GM12891 (cell line): ENCODE results near the gene CSNK2A3.

Experiments used
- POLR2A ChIP-seq: IDR thresholded peaks from 2 replicates; pipeline ENCODE4 v1.6.1; 2011; ENCODE audit warnings: low read depth, low read length, control low read depth
- POLR2AphosphoS5 ChIP-seq: IDR thresholded peaks from 2 replicates; pipeline ENCODE4 v1.6.1; 2011; ENCODE audit warnings: low read depth, low read length, control low read depth
- POU2F2 ChIP-seq: IDR thresholded peaks from 2 replicates; pipeline ENCODE4 v1.6.1; 2011; ENCODE audit warnings: low read depth, mild to moderate bottlenecking, control low read depth, low read length, moderate library complexity
- SPI1 ChIP-seq: IDR thresholded peaks from 2 replicates; pipeline ENCODE4 v1.6.1; 2011; ENCODE audit warnings: low read depth, low read length, control low read depth
- TAF1 ChIP-seq: IDR thresholded peaks from 2 replicates; pipeline ENCODE4 v1.6.1; 2011; ENCODE audit warnings: low read depth, low read length, control low read depth

- TF ChIP-seq POLR2AphosphoS5 = no peak
- TF ChIP-seq POLR2A = no peak
- no peak for TF ChIP-seq SPI1
- no peak for TF ChIP-seq POU2F2
- no peak for TF ChIP-seq TAF1
Measured at GRCh38 chr11:11318461-11318860, 34.6 kb downstream of the CSNK2A3 start.
